ENCODE measurements around the gene AFF3. TPM values are rescaled to one million over a fixed set of nuclear protein-coding genes. Genes with fewer than 3 reads are reported as not detected.

The AFF3 gene
- total RNA-seq, 1 experiment from 2014 or later: 0.61 TPM

GRCh38 chr2:99891428-99891780 lies 251.0 kb downstream of the AFF3 start (continued):
- TF ChIP-seq, protein P1, sequence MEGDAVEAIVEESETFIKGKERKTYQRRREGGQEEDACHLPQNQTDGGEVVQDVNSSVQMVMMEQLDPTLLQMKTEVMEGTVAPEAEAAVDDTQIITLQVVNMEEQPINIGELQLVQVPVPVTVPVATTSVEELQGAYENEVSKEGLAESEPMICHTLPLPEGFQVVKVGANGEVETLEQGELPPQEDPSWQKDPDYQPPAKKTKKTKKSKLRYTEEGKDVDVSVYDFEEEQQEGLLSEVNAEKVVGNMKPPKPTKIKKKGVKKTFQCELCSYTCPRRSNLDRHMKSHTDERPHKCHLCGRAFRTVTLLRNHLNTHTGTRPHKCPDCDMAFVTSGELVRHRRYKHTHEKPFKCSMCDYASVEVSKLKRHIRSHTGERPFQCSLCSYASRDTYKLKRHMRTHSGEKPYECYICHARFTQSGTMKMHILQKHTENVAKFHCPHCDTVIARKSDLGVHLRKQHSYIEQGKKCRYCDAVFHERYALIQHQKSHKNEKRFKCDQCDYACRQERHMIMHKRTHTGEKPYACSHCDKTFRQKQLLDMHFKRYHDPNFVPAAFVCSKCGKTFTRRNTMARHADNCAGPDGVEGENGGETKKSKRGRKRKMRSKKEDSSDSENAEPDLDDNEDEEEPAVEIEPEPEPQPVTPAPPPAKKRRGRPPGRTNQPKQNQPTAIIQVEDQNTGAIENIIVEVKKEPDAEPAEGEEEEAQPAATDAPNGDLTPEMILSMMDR (IDR thresholded peaks at IDR 0.05 in 2 of 3, conservative IDR thresholded peaks at IDR 0.05 in 1 of 3; ENCODE audit: borderline replicate concordance in 1 of 3, insufficient read depth in 1 of 3, low read depth in 2 of 3, low read length in 2 of 3): no peak
- TF ChIP-seq EGR1 (IDR thresholded peaks at IDR 0.05; ENCODE audit: low read depth): no peak

- ChIA-PET CTCF (no interaction called here), POLR2A (no interaction called here), RAD21 (ENCODE audit: low non-redundant PET in 1 of 2, low total read pairs in 2 of 2, uncharacterized antibody in 2 of 2, unreplicated experiment in 2 of 2) (no interaction called here)
- Histone ChIP-seq H3K79me2 (ENCODE audit: insufficient read depth, low read length) (no peaks in the 10 kb centered on the region), H2AFZ (ENCODE audit: low read depth, low read length, poor library complexity, severe bottlenecking) (no peak overlapping the region), H3K27ac (ENCODE audit: low read depth, low read length) (no peak overlapping the region), H3K9me3 (ENCODE audit: control insufficient read depth in 1 of 2, insufficient read depth in 1 of 2, low read depth in 1 of 2, low read length in 2 of 2) (no peaks in the 10 kb centered on the region), H3K27me3 (ENCODE audit: insufficient read depth, low read length) (peaks cover 38% of the 10 kb centered on the region), H3K36me3 (ENCODE audit: control insufficient read depth in 1 of 2, insufficient read depth in 2 of 2, low read length in 2 of 2) (no peaks in the 10 kb centered on the region), H4K20me1 (ENCODE audit: insufficient read depth) (no peaks in the 10 kb centered on the region), H3K4me1 (ENCODE audit: control insufficient read depth in 1 of 2, insufficient read depth in 2 of 2, low read length in 2 of 2) (no peaks in the 10 kb centered on the region), H3K9ac (ENCODE audit: low read length) (no peak overlapping the region), H3K4me2 (ENCODE audit: low read length) (no peak overlapping the region), H3K9me2 (ENCODE audit: insufficient read depth) (no peaks in the 10 kb centered on the region), H3K4me3 (replicated peaks in 1 of 2; ENCODE audit: low read depth in 1 of 2, low read length in 2 of 2) (no peak overlapping the region)
- DNase-seq (ENCODE audit: low read depth, low spot score) (no peak), ATAC-seq (no peak)
- intact Hi-C loops (cut with micrococcal nuclease): no loop called here
- BruUV-seq (replicated peaks): no TSS peak
- TF ChIP-seq CEBPB (IDR thresholded peaks at IDR 0.05; ENCODE audit: low read depth): no peak
- no peak for TF ChIP-seq SP1 (IDR thresholded peaks at IDR 0.05; ENCODE audit: low read depth)
- TF ChIP-seq, protein P1 (IDR thresholded peaks at IDR 0.05 in 2 of 3, conservative IDR thresholded peaks at IDR 0.05 in 1 of 3; ENCODE audit: borderline replicate concordance in 1 of 3, insufficient read depth in 1 of 3, low read depth in 2 of 3, low read length in 2 of 3): no peak
- TF ChIP-seq, protein P2, sequence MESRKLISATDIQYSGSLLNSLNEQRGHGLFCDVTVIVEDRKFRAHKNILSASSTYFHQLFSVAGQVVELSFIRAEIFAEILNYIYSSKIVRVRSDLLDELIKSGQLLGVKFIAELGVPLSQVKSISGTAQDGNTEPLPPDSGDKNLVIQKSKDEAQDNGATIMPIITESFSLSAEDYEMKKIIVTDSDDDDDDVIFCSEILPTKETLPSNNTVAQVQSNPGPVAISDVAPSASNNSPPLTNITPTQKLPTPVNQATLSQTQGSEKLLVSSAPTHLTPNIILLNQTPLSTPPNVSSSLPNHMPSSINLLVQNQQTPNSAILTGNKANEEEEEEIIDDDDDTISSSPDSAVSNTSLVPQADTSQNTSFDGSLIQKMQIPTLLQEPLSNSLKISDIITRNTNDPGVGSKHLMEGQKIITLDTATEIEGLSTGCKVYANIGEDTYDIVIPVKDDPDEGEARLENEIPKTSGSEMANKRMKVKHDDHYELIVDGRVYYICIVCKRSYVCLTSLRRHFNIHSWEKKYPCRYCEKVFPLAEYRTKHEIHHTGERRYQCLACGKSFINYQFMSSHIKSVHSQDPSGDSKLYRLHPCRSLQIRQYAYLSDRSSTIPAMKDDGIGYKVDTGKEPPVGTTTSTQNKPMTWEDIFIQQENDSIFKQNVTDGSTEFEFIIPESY (IDR thresholded peaks at IDR 0.05; ENCODE audit: extremely low read depth, insufficient replicate concordance, low read length): no peak
- no peak for TF ChIP-seq FOSL1 (IDR thresholded peaks at IDR 0.05; ENCODE audit: low read depth)
- no peak for TF ChIP-seq POLR2A (IDR thresholded peaks at IDR 0.05; ENCODE audit: borderline replicate concordance, extremely low read depth, insufficient read depth, insufficient read length)
- TF ChIP-seq CBX3 (IDR thresholded peaks at IDR 0.05; ENCODE audit: low read depth): no peak
- TF ChIP-seq, protein P3, sequence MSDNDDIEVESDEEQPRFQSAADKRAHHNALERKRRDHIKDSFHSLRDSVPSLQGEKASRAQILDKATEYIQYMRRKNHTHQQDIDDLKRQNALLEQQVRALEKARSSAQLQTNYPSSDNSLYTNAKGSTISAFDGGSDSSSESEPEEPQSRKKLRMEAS (IDR thresholded peaks at IDR 0.05): no peak
- no peak for TF ChIP-seq EZH2 (IDR thresholded peaks at IDR 0.05)
- no peak for TF ChIP-seq JUND (IDR thresholded peaks at IDR 0.05)
- TF ChIP-seq, protein P4, sequence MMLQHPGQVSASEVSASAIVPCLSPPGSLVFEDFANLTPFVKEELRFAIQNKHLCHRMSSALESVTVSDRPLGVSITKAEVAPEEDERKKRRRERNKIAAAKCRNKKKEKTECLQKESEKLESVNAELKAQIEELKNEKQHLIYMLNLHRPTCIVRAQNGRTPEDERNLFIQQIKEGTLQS (IDR thresholded peaks at IDR 0.05): no peak
- TF ChIP-seq ZNF274 (IDR thresholded peaks at IDR 0.05; ENCODE audit: low read depth, low read length): no peak
- TF ChIP-seq EZH2phosphoT487 (IDR thresholded peaks at IDR 0.05; ENCODE audit: borderline replicate concordance): no peak
- no peak for TF ChIP-seq POLR2AphosphoS5 (IDR thresholded peaks at IDR 0.05; ENCODE audit: low read depth, low read length)
- TF ChIP-seq ELF1 (IDR thresholded peaks at IDR 0.05; ENCODE audit: borderline replicate concordance, low read depth): no peak
Observed at GRCh38 chr2:99890568-99891427, 251.6 kb downstream of the AFF3 start.

All from HCT116 (cell line).